ACHN (cell line): ENCODE measurements around the gene COL4A1.
A peak's percentile ranks its signal among the peaks of the same experiment; 100 is the strongest.
"Not testable (repeated sequence)": the region's sequence is repeated elsewhere in the genome, so short reads cannot be mapped to it uniquely, and the experiment has no call there.

ENCODE experiments used
- DNase-seq: peaks from one replicate; pipeline ENCODE4 v3.0.0-alpha.2; 2015
- in situ Hi-C: cut with HindIII; loops from 2 replicates; pipeline ENCODE4 v1.10.0; 2017; ENCODE audit warnings: low sequenced_read_pairs, low pct_ligation_motif_present, low pct_unique_long_range_greater_than_20kb

COL4A1 gene

GRCh38 chr13:110129076-110129475 lies 177.9 kb downstream of the COL4A1 start:
- in situ Hi-C loops: no loop called here
- DNase-seq: no peak

- in situ Hi-C loops: no loop called here
- no peak for DNase-seq
Observed at GRCh38 chr13:110128546-110128945, 178.4 kb downstream of the COL4A1 start.

DNA sequence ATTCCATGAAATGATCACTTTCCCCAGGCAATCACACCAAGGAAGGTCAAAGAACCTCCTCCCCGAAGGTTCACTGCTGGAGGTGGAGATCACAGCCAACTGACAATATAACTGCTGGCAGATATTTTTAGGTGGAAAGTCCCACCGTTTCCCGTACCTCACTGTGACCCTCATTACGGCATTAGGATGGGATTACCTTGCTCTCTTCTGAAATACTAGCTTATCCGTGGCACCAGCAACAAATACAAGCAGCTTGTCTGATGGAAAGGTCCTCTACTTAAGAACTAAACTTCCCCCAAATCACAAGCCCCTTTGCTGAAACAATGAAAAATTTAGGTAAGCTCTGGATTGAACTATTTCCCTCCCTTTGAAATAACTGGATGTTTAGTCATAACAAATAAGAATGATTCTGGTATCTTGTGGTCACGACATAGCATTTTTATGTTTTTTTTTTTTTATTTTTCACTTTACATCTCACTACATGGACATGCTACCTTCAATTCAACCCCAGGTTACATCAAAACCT lies 178.9 kb downstream of the COL4A1 start:
- in situ Hi-C loops: no loop called here
- DNase-seq: peak; percentile 3

DNA sequence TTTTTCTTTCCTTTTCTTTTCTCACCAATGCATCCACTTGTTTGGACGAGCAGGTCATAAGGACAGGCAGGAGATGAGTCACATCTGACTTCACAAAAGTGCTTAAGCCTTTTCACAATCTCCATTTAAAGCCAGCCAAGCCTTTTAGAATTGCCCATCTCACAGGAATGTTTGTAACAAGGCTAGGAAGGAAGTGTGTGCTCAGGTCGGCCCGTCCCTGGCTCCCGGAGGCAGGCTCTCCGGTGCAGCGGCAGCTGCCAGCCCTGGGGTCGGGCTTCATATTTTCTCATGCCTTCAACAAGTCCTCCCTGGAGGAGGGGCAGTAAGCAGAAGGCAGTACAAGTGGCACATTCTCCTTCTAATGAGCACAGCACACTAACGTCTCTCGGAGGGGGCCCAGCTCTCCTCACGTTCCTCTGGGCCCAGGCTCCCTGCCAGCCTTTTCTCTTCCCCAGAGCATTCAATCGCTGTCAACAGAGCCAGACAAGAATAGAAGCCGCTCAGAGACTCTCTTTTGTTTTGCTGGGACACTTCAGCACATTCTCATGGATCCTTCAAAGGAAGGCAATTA lies 180.5 kb downstream of the COL4A1 start:
- in situ Hi-C loops: no loop called here
- peak; percentile 71 for DNase-seq

- DNase-seq: no peak
- in situ Hi-C loops: no loop called here
Observed at GRCh38 chr13:110125613-110126272, 181.2 kb downstream of the COL4A1 start.

- DNase-seq: no peak
Observed at GRCh38 chr13:110125157-110125556, 181.8 kb downstream of the COL4A1 start.

DNA sequence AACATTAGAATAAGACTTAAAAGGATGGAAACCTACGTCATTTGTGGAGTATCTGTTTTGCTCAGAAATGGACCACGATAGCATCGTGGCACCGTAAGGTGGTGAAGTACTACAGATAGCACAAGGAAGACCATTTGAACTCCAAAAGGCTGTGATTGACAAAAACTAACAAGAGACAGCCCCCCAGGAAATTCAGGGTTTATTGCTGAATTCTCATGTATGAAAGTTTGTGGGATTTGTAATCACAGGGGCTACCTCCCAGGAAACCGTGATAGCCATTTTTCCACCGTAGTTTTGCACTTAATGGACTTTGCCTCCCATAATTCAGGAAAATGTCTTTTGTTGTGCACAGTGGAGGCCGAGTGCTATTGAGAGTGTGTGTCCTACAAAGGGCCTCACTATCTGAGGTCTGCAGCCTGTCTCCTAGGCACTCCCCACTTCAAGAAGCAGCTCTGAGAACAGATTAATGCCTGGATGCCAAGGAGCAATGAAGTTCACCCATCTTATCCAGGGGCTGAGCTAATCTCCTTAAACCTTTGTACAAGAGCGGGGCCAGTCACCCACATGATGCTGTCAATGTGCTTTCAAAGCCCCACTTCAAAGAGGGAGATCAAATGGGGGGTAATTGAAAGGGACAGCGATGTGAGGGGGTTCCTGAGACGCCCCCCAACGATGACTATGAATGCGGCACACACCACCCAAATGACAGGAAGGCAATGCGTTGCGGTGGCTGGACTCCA lies 182.6 kb downstream of the COL4A1 start:
- in situ Hi-C loops: no loop called here
- no peak for DNase-seq

More at GRCh38 chr13:110125157-110125556, 181.8 kb downstream of the COL4A1 start:
- in situ Hi-C loops: no loop called here

DNA sequence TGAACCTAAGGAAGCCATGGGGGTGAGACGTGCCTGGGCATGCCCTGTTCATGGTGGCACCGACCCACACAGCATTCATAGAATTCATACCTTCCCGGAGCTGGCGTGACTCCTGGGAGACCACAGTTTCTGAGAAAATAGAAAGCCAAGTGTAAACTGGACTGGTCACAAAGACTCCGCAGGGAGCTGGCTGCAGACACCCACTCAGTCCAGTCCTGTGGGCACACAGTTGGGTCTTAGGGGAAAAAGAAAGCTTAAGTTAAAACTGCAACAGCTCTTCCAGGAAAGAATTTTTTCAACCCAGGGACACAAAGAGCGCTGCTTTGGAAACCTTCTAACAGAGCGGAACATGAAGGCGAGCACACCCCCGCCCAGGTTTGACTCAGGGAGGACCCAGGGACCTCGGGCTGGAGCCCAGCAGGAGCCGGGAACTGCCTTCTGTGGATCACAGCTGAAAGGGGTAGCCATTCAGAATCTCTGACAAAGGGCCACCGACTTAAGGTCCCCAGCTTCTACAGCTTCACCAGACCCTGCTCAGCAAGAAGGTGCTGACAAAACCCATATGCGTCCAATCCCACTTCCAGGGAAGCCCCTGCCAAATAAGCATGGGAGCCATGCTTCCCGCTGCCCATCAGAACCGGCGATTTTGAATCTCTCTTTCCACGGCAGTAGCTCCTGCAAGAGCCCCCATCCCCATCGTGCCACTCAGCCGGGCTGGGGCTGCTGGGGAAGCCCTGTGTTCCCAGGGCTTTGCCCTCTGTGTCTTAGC lies 183.7 kb downstream of the COL4A1 start:
- DNase-seq: no peak
- in situ Hi-C loops: no loop called here

GRCh38 chr13:110121422-110122083 lies 185.4 kb downstream of the COL4A1 start:
- no peak for DNase-seq

GRCh38 chr13:110119935-110120905 lies 186.7 kb downstream of the COL4A1 start:
- in situ Hi-C loops: no loop called here
- DNase-seq: no peak

More at GRCh38 chr13:110121422-110122083, 185.4 kb downstream of the COL4A1 start:
- in situ Hi-C loops: no loop called here

DNA sequence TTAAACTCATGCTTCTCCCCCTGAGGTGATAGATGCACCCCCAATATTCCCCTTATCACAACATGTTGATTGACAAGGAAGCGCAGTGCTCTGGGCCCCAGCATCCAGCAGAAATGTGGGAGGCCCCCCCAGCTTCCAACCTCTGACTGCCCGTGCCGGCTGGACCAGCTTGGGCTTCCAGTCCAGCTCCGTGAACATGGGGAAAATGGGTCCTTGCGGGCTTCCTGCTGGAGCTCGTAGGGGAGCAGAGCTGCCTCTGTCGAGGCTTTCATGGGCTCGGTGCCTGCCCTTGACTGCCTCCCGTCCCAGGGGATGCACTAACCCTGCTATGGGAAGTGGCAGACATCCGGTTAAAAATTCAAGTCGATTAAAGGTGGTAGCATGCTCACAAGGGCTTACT lies 188.9 kb downstream of the COL4A1 start:
- DNase-seq: no peak
- in situ Hi-C loops: no loop called here

GRCh38 chr13:110116072-110116487 lies 190.9 kb downstream of the COL4A1 start:
- DNase-seq: no peak
- in situ Hi-C loops: no loop called here

DNA sequence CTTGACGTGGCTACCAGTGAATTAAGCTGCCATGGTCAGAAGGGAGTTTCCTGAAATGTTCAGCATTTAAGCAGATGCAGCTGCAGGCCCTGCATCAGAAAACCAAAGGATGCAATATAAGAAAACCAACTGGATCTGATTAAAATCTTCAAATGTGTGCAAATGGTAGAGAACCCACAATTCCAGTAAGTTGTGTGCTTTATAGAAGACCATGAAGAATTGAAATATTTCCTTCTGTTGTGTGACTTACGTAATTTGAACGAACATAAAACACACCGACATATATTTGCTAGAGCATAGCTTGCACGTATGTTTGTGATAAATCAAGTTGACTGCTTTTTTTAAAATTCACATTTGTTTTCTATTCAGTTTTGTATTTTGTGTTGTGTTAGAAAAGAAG lies 191.4 kb downstream of the COL4A1 start:
- in situ Hi-C loops: no loop called here
- no peak for DNase-seq

- in situ Hi-C loops: no loop called here
- DNase-seq: no peak
Observed at GRCh38 chr13:110114316-110114715, 192.6 kb downstream of the COL4A1 start.

DNA sequence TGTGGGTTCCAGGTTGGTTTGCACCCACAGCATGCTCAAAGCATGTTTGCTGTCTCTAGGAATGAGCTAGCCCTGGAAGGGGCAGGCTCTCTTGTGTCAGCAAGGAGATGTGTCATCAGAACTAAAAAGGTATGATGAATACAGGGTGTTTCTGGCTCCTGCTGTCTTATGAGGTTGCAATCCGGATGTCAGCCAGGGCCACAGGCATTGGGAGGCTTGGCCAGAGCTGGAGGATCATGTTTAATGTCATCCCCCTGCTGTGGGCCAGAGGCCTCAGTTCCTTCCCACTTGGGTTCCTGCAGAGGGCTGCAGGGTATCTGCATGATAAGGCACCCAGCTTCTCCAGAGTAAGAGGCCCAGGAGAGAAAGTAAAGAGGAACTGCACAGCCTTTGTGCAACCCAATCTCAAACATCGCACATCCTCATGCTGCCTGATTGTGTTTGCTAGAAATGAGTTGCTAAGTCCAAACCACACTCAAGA lies 193.6 kb downstream of the COL4A1 start:
- in situ Hi-C loops: no loop called here
- DNase-seq: no peak

DNA sequence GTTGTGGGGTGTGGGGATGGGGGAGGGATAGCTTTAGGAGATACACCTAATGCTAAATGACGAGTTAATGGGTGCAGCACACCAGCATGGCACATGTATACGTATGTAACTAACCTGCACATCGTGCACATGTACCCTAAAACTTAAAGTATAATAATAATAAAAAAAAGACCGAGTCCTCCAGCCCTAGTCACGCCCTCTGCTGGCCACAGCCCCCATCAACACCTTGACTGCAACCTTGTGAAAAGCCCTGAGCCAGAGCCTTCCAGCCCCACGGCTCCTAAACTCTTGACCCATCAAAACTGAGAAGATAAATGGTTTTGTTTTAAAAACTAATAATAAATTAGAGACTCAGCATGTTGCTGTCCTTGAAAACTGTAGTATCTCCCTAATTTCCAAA lies 194.6 kb downstream of the COL4A1 start:
- DNase-seq, in situ Hi-C loops: not testable (repeated sequence)

- no peak for DNase-seq
- in situ Hi-C loops: no loop called here
Observed at GRCh38 chr13:110110783-110111182, 196.2 kb downstream of the COL4A1 start.
